Dendritic cell treated with granulocyte-macrophage colony-stimulating factor and Interleukin-4, amounts not matched to agents 40 ng/mL and 50 ng/mL, for 4 days (primary cell): ENCODE measurements around the gene ZDHHC5.
"Not testable (repeated sequence)": the region's sequence is repeated elsewhere in the genome, so short reads cannot be mapped to it uniquely, and the experiment has no call there.

Experiments
- H3K27ac Mint-ChIP-seq: one replicate; pipeline ENCODE4 v1.8.0; 2022; ENCODE audit warnings: mild to moderate bottlenecking, mixed read lengths
- H3K27me3 Mint-ChIP-seq: one replicate; pipeline ENCODE4 v1.8.0; 2022; ENCODE audit warnings: mild to moderate bottlenecking, mixed read lengths
- H3K36me3 Mint-ChIP-seq: one replicate; pipeline ENCODE4 v1.8.0; 2022; ENCODE audit warnings: low read depth, mixed read lengths
- H3K4me1 Mint-ChIP-seq: one replicate; pipeline ENCODE4 v1.8.0; 2022; ENCODE audit warnings: low read depth, mixed read lengths
- H3K4me3 Mint-ChIP-seq: one replicate; pipeline ENCODE4 v1.8.0; 2022; ENCODE audit warnings: mild to moderate bottlenecking, moderate library complexity, mixed read lengths
- H3K9me3 Mint-ChIP-seq: one replicate; pipeline ENCODE4 v1.8.0; 2022; ENCODE audit warnings: mixed read lengths
- intact Hi-C: fragments of 100-400 bp; cut with micrococcal nuclease; formaldehyde crosslinking; loops from one replicate; pipeline ENCODE4 v1.15.0; 2022

ZDHHC5 gene

DNA sequence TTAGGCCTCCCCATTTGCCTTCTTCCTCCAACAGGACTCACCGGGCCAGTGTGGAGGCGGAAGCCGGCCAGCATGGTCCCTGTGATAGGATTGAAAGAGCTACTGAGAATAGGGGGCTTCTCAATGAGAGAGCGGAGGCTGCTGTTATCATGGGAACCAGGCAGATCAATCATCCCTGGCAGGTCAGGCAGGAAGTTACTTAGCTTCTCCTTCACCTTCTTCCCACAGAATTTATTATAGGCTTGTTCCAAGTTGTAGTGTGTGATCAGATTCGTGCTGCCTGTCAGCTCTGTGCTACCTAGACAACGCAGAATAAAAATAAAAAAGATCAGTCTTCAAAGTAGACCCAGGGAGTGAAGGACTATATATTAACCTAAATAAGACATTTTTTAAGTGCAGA lies 37.0 kb downstream of the ZDHHC5 start:
- Mint-ChIP-seq H3K4me3 (no peak overlapping the region), H3K9me3 (no peaks in the 10 kb centered on the region), H3K36me3 (peaks cover 84% of the 10 kb centered on the region), H3K27ac (no peak overlapping the region), H3K4me1 (peaks cover 17% of the 10 kb centered on the region), H3K27me3 (no peaks in the 10 kb centered on the region)
- intact Hi-C loops: no loop called here

GRCh38 chr11:57705432-57705831 lies 37.5 kb downstream of the ZDHHC5 start:
- H3K4me3 Mint-ChIP-seq, H3K27me3 Mint-ChIP-seq, H3K9me3 Mint-ChIP-seq, intact Hi-C loops, H3K27ac Mint-ChIP-seq: not testable (repeated sequence)
- peaks cover 22% of the 10 kb centered on the region for H3K4me1 Mint-ChIP-seq
- H3K36me3 Mint-ChIP-seq: peaks cover 83% of the 10 kb centered on the region

DNA sequence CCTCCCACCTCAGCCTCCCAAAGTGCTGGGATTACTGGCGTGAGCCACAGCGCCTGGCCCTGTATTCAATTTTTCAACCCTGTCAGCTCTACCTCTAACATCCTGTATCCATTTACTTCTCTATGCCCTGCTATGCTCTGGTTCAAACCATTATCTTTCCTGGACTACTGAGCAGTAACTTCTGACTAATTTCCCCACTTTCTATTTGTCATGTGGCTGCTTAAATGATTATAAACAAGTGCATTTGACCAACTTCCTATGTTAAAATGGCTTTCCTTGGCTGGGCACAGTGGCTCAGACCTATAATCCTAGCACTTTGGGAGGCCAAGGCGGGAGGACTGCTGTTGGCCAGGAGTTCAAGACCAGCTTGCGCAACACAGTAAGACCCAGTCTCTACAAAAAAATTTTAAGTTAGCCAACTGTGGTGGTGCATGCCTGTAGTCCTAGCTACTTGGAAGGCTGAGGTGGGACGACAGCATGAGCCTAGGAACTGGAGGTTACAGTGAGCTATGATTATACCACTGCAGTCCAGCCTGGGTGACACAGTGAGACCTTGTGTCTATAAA lies 42.0 kb downstream of the ZDHHC5 start:
- Mint-ChIP-seq H3K36me3 (peaks cover 54% of the 10 kb centered on the region), H3K27ac (peak overlapping the region; percentile 13), H3K9me3 (no peaks in the 10 kb centered on the region), H3K4me3 (no peak overlapping the region), H3K4me1 (peaks cover 50% of the 10 kb centered on the region), H3K27me3 (no peaks in the 10 kb centered on the region)
- intact Hi-C loops: no loop called here

GRCh38 chr11:57711414-57712255 lies 43.7 kb downstream of the ZDHHC5 start, which contains the start of gene MED19:
Gene MED19 (minus strand): TSS chr11:57712215. CDS start chr11:57712179, 36 bp downstream.
- H3K4me3 Mint-ChIP-seq: peak within 1 kb of the TSS; percentile 97
- H3K4me1 Mint-ChIP-seq: peaks cover 50% of the 10 kb centered on the region
- H3K36me3 Mint-ChIP-seq: peaks cover 41% of the 10 kb centered on the region
- intact Hi-C loops: loop anchor here (1.0 to 2.0 kb wide), 5 partner anchors 30 to 142 kb away; partner anchors contain the start of genes CLP1 and SELENOH
- peak within 1 kb of the TSS; percentile 98 for H3K27ac Mint-ChIP-seq
- H3K9me3 Mint-ChIP-seq: no peaks in the 10 kb centered on the region
- H3K27me3 Mint-ChIP-seq: no peaks in the 10 kb centered on the region

DNA sequence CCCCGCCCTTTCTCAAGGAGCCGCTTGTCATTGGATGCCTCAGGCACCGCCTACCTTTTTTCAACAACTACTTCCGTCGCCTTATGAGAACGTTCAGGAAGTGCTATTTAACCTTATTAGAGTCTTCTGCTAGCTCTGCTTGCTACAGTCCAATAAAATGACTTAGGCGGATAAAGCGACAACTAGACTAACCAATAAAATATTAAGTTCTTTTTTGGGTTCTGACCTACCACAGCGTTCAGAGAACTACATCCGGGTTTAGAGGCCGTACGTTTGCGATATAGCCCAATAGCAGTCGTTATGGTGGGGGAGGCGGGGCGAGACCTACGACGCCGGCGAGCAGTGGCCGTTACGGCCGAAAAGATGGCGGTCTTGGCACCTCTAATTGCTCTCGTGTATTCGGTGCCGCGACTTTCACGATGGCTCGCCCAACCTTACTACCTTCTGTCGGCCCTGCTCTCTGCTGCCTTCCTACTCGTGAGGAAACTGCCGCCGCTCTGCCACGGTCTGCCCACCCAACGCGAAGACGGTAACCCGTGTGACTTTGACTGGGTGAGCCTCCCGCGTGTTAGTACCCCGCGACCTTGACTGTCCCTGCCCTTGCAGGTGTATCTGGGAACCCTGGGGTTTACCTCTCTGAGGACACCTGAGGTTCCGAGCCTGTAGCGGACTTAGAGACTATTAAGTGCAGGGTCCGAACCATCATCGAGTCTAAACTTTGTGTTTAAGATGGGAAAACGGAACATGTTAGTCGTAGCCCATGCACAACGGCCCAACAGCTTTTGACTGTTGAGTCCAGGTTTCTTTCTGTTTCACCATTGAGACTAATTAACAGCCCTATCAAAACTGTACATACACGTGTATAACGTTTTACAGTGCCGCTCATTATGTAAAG lies 44.6 kb downstream of the ZDHHC5 start, which contains the start of gene TMX2:
TMX2 (plus strand) TSS at position 338 of the 895 bp plus-strand sequence; CDS start at position 364, 26 bp downstream.
- peaks cover 47% of the 10 kb centered on the region for H3K4me1 Mint-ChIP-seq
- H3K27ac Mint-ChIP-seq: peak within 1 kb of the TSS; percentile 98
- H3K27me3 Mint-ChIP-seq: no peaks in the 10 kb centered on the region
- intact Hi-C loops: loop anchor here (1.0 to 2.0 kb wide), 4 partner anchors 29 to 88 kb away; partner anchors contain the start of genes CLP1 and SELENOH
- no peaks in the 10 kb centered on the region for H3K9me3 Mint-ChIP-seq
- H3K4me3 Mint-ChIP-seq: peak within 1 kb of the TSS; percentile 97
- H3K36me3 Mint-ChIP-seq: peaks cover 48% of the 10 kb centered on the region

- no peaks in the 10 kb centered on the region for H3K27me3 Mint-ChIP-seq
- intact Hi-C loops: loop anchor here (2.0 kb wide), 2 partner anchors 21 to 87 kb away; no protein-coding TSS in a partner anchor
- H3K4me1 Mint-ChIP-seq: peaks cover 37% of the 10 kb centered on the region
- H3K9me3 Mint-ChIP-seq: no peaks in the 10 kb centered on the region
- peaks cover 52% of the 10 kb centered on the region for H3K36me3 Mint-ChIP-seq
- peak overlapping the region; percentile 98 for H3K27ac Mint-ChIP-seq
- peak overlapping the region; percentile 97 for H3K4me3 Mint-ChIP-seq
These were observed 45.9 kb downstream of the ZDHHC5 start for GRCh38 chr11:57713835-57714234.

GRCh38 chr11:57716726-57717125 lies 48.8 kb downstream of the ZDHHC5 start:
- H3K9me3 Mint-ChIP-seq, H3K4me3 Mint-ChIP-seq, H3K27me3 Mint-ChIP-seq, H3K27ac Mint-ChIP-seq, intact Hi-C loops: not testable (repeated sequence)
- Mint-ChIP-seq H3K36me3 (peaks cover 55% of the 10 kb centered on the region), H3K4me1 (peaks cover 17% of the 10 kb centered on the region)

DNA sequence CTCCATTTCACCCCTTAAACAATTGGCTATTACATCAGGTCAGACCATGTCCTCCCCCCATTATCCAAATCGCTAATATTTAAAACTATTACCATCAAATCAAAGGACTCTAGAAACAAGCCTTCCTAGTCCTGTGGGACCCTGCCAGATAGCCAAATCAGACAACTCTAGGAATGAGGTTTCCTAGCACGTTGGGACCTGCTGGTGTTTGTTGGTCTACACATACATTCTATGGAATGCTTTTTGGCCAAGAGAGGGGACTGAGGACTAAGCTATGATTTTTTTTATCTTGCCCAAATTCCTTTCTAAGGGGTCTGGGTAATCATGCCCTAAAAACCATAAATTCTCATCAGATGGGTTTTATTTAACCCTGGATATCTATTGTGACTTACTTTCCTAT lies 59.3 kb downstream of the ZDHHC5 start:
- H3K27ac Mint-ChIP-seq: no peak overlapping the region
- peaks cover 11% of the 10 kb centered on the region for H3K4me1 Mint-ChIP-seq
- no peak overlapping the region for H3K4me3 Mint-ChIP-seq
- H3K27me3 Mint-ChIP-seq: no peaks in the 10 kb centered on the region
- intact Hi-C loops: no loop called here
- no peaks in the 10 kb centered on the region for H3K9me3 Mint-ChIP-seq
- peaks cover 42% of the 10 kb centered on the region for H3K36me3 Mint-ChIP-seq

DNA sequence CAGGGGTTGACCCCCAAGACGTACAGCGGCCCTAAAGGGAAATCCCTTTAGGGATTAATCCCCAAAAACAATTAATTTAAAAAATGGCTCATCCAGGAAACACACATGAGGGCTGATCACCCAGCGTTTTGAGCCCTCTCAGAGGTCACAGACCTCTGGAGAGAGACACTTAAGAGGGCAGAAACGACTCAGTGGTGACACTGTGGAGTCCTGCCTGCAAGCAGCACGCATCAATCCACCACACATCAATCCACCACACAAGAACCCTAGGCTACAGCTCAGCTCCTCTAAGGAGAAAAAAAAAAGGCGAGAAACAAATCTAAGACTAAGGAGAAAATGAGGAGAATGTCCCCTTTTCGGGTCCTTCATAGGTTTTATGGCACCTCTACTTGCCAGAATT lies 60.9 kb downstream of the ZDHHC5 start:
- peaks cover 35% of the 10 kb centered on the region for H3K36me3 Mint-ChIP-seq
- H3K4me1 Mint-ChIP-seq: peaks cover 13% of the 10 kb centered on the region
- H3K4me3 Mint-ChIP-seq: no peak overlapping the region
- no peaks in the 10 kb centered on the region for H3K9me3 Mint-ChIP-seq
- H3K27me3 Mint-ChIP-seq: no peaks in the 10 kb centered on the region
- intact Hi-C loops: no loop called here
- no peak overlapping the region for H3K27ac Mint-ChIP-seq

GRCh38 chr11:57729479-57729878 lies 61.6 kb downstream of the ZDHHC5 start:
- Mint-ChIP-seq H3K4me1 (peaks cover 13% of the 10 kb centered on the region), H3K36me3 (peaks cover 42% of the 10 kb centered on the region), H3K27me3 (no peaks in the 10 kb centered on the region), H3K4me3 (no peak overlapping the region), H3K9me3 (no peaks in the 10 kb centered on the region), H3K27ac (no peak overlapping the region)
- intact Hi-C loops: no loop called here

DNA sequence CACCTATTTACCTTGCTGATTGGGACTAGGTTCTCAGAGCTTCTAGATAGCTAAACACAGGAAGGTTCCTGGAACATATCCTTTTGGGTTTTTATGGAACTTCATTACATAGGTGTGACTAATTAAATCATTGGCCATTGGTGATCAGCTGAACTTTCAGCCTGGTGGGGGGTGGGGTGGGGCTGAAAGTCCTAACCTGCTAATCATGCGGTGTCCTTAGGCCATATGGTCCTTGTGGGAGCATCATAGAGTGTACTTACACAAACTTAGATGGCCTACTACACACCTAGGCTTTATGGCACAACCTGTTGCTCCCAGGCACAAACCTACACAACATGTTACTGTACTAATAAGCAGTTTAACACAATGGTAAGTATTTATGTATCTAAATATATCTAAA lies 64.7 kb downstream of the ZDHHC5 start:
- Mint-ChIP-seq H3K4me3 (no peak overlapping the region), H3K27ac (no peak overlapping the region), H3K4me1 (peaks cover 13% of the 10 kb centered on the region), H3K27me3 (no peaks in the 10 kb centered on the region), H3K36me3 (peaks cover 66% of the 10 kb centered on the region), H3K9me3 (no peaks in the 10 kb centered on the region)
- intact Hi-C loops: no loop called here

- intact Hi-C loops: loop anchor here (2.0 kb wide), 1 partner anchor 21 kb away; no protein-coding TSS in a partner anchor
- Mint-ChIP-seq H3K9me3 (no peaks in the 10 kb centered on the region), H3K27ac (no peak overlapping the region), H3K27me3 (no peaks in the 10 kb centered on the region), H3K36me3 (peaks cover 80% of the 10 kb centered on the region), H3K4me1 (peaks cover 17% of the 10 kb centered on the region), H3K4me3 (no peak overlapping the region)
These were observed 67.8 kb downstream of the ZDHHC5 start for GRCh38 chr11:57735619-57736298.
